ENCODE data around the gene TPRN.
A peak's percentile ranks its signal among the peaks of the same experiment; 100 is the strongest.

Gene TPRN

DNA sequence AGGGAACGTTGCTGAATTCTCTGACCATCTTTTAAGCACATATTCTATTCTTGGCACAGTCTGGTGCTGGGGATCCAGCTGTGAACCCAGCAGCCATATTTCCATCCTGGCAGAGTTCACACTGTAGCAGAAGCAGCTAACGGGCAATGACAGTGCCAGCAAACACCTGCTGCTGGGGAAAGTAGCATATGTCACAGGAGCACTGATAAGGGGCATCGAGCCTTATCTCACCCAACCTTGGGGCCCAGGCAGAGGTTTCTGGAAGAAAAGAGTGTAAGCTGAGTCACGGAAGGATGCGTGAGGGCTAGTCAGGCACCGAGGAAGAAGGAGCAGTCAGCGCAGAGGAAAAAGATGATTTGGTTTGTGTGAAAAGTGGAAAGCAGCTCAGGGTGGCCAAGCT, 6.1 kb upstream of the TPRN start:
- DNase-seq: no peak

DNA sequence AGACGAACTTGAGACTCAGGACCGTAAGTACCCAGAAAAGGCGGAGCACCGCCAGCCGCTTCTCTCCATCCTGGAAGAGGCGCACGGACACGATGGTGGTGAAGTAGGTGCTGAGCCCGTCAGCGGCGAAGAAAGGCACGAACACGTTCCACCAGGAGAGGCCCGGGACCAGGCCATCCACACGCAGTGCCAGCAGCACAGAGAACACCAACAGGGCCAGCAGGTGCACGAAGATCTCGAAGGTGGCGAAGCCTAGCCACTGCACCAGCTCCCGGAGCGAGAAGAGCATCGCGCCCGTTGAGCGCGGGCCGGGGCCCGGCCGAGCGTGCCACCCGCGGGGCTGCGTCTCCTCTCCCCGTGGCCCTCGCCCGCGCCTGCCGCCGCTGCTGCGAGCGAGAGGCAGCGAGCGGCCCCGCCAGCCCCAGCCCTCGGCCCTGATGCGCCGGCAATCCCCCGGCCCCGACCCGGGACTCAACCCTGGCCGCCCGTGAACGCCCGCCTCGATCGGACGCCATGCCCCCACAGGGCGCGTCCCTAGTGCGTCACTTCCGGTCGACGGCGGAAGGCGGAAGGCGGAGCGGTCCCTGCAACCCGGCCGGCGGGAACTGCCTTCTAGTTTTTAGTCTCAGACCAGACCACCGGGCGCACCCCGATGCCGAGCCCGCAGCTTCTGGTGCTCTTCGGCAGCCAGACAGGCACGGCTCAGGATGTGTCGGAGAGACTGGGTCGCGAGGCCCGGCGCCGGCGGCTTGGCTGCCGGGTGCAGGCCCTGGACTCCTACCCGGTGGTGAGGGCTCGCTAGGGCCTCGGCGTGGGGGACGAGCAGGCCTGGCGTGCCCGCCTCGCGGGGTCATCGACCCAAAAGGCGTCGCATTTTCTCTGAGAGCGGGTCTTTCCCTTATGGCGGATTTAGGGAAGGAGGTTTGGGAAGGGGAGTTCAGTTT, 4.9 kb upstream of the TPRN start, which contains the start of the genes NDOR1 and TMEM203:
Gene NDOR1 (plus strand): TSS at position 575 of the 944 bp plus-strand sequence. CDS start 78 bp downstream, at position 653.
Gene TMEM203 (minus strand): TSS at position 523 of the 944 bp plus-strand sequence. CDS start 234 bp downstream, at position 289.
- peak; percentile 93 to 97 (median 96) for DNase-seq

DNA sequence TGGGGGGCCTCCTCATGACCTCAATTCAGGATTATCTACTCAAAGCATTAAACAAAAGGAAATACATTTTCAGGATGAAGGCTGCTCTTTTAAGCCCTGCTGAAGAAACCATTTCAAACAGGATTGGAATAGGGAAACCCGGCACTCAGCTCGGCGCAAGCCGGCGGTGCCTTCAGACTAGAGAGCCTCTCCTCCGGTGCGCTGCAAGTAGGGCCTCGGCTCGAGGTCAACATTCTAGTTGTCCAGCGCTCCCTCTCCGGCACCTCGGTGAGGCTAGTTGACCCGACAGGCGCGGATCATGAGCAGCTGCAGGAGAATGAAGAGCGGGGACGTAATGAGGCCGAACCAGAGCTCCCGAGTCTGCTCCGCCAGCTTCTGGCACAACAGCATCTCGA, 4.2 kb upstream of the TPRN start:
- DNase-seq: no peak

DNA sequence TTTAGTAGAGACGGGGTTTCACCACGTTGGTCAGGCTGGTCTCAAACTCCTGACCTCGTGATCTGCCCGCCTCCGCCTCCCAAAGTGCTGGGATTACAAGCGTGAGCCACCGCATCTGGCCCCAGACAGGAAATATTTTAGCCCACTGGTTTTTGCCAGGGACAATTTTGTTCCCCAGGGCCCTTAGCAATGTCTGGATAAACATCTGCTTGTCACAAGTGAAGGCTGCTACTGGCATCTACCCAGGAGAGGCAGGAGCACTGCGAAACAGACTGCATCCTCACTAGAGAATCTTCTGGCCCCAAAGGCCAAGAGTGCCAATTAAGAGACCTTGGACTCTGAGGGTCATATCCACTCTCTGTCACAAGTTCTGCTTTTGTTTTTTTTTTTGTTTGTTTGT, 2.4 kb upstream of the TPRN start:
- DNase-seq: no peak

DNA sequence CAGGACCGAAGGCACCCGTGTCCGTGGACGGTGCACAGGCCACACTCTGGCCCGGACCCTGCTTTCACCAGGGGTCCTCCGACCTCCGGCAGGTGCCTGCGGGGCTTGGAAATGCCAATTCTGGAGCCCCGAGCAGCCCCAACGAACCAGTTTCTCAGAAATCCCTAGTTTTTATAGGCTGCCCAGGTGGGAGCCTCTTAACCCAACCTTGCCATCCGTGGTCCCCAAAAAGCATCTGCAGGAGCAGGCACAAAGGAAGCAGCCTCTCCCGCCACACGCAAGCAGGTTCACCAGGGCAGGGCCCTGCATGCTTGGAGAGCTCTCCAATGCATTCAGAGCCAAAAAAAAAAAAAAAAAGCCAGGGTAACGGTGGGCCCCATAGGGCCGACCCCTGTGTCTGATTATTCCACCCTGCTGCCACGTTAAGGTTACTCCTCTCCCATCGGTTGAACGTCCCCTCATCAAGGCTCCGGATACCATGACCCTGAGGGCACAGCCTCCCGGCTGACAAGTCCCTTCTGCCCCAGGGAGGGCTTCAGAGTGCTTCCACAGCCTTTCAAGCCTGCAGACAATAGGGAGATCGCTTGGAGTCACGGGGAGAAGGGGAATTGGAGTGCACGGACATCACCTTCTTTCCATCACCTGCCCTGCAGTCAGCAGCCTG, 796 bp upstream of the TPRN start:
- no peak for DNase-seq

DNA sequence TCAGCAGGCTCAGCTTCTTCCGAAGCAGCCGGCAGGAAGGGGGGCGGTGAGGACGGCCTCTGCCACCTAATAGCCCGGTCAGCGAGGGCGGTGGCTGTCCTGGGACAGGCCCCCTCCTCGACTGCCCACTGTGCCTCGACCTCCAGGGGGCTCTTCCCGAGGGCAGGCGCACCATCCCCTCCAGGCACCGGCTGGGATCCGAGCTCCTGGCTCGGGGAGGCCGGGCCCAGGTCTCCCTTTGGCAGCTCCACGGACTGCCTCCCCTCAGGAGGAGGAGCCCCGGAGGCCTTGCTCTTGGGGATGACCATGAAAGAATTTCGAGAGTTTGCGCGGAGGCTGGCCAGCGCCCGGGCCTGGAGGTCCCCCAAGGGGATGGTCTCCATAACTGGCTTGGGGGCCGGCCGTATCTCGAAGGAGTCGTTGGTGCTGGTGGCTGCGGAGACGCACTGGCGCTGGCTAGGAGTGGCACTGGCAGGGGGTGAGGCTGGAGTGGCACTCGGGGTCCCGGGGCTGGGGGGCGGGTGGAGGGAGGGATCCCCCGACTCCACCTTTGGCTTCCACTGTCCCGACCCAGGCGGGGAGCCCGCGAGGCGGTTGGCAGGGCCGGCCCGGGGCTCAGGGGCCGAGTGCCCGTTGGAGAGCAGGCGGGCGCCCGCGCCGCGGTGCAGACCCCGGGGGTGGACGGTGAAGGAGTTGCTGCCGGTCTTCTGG, 975 bp downstream of the TPRN start:
- DNase-seq: peak in 1 of 3 donors; percentile 9

DNA sequence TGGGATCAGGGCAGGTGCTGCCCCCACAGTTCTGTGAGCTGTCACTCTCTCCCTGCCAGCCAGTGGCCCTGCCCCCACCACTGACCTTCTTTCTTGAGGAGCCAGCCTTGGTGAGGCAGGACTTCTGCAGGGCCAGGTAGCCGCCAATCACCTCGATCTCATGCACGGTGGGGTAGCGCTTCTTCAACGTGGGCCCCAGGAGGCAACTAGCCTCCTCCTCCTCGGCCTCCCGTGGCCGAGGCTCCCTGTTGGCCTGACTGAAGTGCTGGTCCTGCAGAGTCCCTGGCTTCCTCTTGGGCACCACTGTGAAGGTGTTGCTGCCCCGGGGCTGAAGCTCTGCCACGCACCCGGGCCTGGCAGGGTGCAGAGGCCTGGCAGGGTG, 1.6 kb downstream of the TPRN start:
- no peak for DNase-seq

DNA sequence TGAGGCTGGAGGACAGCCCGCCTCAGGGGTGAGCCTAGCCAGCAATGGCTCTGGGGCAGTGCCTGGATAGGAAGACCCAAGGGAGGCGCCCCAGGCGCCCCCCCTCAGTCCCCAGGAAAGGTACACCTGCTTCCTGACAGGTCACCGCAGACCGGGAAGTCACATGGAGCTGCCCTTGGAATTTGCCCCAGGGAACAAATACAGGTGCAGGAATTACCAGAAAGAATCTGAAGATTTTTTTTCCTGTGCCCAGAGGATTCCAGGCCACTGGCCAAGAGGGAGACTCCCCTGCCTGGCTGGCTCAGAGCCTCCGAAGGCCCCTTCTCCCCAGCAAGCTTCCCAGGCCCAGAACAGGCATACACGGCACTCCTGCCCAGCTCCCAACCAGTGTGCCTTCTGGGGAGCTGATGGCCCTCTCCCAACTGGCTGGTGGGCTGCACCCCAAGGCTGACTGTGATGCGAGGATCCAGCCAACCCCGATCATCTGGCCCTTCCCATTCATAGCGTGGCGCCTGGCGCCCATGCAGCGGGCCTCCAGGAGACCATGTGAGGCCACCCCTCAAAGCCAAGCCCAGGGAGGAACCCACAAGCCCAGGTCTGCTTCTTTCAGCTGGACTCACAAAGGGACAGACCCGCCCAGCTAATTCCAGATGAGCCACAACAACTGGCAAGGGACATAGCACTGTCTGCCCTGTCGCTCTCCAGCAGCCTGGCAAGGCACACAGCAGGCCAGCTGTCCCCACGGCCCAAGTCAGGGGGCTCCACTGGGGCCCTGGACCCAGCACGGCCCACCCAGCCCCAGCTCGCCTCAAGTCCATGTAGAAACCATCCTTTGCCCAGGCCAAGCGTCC, 2.3 kb downstream of the TPRN start:
- no peak for DNase-seq

DNA sequence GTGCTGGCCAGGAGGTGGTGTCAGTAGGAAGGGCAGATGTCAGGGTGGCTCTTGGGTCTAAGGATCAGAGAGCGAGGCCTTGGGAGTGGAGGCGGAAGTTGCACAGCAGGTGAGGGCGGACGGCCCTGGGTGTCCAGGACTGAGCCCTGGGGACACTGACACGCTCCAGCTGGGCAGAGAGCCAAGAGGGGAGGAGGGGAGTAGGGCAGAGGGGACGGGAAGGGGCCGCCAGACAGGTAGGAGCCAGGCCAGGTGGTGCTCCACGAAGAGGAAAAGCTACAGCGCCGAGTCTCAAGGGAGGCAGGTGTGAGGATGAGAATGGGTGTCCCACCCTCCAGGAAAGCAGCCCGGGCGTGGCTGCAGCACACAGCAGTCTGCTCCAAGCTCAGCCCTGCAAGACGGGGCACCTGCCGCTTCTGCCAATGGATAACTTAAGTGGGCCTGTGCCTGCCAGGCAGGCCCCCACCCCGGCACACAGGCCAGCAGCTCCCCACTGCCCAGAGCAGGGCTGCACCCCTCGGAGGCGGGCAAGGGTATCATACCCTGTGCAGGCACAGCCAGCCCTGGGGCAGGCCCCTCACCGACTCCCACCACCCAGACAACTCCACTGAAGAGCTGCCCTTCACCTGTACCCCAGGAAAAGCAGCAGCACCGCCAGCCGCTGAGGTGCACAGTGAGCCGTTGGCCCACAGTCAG, 4.9 kb downstream of the TPRN start:
- no peak for DNase-seq

DNA sequence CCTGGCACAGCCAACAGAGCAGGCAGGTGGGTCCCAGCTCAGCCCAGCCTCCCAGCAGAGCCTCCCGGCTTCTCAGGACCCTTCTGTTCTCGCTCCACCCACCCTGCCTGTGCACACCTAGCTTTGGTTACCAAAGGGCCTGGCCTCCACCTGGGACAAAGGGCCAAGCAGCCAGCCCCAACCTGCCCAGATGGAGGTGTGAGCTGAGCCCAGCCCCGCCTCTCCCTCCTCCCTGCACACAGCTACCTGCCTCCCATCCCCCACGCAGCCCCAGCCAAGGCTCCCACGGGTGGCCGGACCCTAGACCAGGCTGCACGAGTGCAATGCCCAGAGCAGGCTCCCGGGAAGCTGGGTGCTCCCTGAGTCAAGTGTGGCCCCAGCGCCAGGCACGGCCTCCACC, 5.6 kb downstream of the TPRN start:
- DNase-seq: no peak

DNA sequence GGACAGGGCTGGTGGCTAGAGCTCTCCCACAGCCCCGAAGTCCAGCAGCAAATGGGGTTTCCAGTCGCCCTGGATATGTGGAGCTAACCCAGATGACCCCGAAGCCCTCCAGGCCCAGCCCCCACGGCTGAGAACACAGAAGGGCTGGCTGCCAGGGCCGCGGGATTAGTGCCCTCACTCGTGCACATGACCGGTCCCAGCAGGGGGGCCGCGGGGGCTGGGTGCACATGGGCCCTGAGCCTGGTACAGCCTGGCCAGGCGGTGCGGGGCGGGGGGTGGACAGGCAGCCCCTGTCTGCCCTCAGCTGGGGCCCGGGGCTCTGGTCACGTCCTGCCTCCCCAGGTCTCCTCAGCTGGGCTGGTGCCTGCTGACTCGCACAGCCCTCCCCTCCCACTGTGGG, 6.2 kb downstream of the TPRN start:
- DNase-seq: no peak

DNA sequence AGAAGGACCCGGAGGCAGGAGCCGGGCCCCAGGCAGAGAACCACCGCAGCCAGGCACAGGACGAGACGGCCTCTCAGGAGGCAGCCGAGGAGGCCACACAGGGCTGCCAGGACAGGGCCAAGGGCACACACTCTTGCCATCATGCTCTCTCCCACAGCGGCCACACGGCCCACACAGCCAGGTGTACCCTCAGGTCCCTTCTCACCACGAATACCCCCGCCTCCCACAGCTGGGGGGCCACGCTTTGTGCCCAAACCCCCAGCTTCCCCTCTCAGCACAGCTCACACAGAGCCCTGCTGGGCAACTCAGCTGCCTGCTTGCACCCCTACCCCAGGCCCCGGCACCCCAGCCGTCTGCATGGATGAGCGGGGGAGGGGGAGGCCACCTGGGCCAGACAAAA, 6.8 kb downstream of the TPRN start:
- no peak for DNase-seq

DNA sequence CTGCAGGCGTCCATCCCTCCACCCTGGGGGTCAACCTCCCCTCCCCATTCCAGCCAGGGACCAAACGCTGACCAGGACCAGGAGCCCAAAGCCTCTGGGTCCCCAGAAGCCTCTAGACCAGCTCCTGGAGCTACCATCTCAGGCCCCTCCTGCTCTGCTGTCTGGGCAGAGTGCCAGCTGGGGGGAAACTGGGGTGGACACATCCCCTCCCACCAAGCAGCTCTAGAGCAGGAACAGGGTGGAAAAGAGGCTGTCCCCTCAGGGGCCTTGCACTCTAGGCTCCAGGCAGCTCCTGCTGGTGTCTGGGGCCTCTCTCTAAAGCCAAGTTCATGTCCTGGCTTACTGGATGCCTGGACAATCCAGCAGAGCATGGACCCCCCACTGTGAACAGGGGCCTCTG, 7.7 kb downstream of the TPRN start:
- DNase-seq: no peak

DNA sequence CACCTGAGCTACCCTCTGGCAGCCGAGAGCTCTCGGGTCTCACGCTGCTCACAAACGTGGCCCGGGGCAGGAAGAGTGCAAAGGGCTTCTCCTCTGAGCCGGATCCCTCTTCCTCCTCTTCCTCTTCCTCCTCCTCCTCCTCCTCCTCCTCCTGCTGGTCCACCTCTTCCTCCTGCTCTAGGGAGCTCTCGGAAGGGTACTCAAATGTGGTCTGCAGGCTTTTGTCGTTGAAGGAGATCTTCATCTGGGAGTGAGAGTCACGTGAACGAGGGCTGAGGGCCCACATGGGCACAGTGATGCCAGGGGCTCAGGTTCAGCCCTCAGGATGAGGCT, 8.1 kb downstream of the TPRN start:
- no peak for DNase-seq

DNA sequence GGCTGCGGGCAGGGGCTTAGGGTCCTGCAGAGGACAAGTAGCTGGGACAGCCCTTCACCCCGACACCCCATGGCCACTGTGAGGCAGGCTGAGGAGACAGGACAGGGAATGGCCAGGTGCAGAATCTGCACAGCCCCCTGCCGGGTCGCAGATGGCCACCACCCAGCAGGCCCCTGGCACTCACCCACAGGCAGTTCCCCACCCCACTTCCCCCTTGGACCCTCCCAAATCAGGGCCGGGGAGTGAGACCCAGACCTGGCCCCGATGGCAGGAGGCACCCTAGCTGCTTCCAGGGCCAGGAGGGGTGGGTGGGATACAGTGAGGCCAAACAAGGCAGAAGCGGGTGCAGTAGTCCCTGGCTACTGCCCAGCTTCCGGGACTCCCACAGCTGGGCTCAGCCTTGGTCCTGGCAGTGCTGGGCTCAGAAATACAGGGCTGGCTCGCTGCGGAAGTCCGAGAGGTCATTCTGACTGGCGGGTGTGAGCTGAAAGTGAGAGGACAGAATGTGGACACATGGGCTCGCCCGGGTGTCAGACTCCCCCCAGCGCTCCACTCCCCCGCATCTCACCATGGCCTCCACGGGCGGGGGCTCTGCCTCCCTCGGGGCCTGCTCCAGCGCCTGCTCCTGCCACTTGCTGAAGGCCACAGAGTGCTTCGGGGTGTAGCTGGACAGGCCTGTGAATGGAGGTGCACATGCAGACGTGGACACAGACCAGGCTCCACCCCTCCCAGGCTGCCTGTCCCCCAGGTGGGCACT, 8.7 kb downstream of the TPRN start:
- no peak for DNase-seq

DNA sequence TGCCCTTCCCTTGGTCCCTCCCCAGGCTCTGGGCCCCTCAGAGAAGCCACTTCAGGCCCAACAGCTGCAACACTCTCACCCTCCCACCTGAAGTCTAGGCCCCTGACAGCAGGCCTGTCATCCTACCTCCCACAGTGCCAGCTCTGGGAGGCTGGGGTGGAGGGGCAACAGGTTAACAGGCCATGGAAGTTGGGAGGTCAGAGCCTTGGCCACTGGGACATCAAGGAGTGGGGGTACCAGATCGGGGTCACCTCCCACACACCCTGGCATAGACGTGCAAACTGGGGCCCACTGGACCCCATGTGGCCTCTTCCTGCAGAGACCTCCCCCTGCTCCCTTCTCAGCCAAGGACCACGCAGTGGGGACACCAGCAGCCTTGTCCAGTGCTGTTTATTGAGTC, 9.3 kb downstream of the TPRN start:
- DNase-seq: no peak

DNA sequence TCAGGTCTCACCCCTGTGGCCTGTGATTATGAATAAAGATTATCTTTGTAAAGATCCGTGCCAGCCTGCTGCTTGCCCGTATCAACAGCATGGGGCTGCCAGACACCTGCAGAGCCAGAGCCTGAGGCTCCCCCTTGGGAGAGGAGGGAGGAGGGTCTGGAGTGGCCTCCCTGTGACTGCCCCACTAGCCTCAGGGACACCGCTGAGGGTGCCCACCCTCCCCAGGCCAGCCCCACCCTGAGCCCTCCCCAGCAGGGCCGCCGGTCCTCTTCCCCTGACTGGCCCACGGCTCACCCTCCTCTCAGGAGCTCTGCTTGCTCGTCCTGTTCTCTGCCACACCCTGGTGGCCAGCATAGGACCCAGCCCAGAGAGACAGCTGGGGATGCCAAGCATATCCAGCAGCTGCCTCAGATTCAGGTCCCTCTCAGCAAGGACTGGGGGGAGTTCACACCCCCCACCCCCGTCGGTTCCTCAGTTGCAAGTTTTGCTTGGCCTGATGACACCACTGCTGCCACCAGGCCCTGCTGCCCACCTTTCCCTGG, 10.2 kb downstream of the TPRN start:
- no peak for DNase-seq

DNA sequence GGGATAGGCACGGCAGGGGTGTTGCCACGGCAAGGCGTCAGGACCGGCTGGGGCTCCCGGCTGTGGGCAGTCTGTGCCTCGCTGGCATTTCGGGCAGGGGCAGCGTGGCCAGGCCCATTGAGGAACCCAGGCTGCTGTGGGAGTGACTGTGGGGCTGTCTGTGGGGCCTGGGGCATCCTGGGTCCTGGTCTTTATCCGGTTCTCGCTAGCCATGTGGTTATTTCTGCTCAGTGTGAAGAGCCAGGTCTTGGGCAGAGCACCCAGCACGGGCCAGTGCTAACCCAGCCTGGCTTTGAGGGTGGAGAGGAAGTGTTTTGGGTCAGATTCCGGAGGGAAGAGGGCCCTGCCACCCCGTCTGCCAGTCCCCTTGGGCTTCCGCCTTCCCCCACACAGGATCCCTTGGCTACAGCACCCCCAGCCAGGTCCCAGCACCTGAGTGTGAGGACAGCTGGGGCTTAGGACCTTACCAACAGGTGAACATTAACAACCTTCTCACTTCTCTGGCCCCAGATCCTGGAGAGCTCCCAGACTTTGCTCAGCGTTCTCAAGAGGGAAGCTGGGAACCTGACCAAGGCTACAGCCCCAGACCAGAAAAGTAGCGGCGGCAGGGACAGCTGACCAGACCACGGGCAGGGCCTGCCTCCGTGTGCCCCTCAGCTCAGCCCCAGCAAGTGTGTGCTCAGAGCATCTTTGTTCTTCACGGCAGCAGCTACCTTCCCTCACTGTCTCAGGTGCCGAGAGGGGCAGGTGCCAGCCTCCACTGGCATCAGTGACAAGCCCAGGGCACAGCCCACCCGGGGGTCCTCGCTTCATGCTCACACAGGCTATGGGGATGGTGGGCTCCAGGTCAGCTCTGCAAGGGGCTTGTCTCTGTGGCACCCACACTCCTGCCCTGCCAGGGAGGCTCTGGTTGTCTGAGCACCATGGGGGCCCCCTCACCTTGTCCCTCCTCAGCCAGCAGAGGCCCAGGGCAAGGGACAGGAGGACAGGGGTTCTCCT, 10.9 kb downstream of the TPRN start:
- DNase-seq: no peak

DNA sequence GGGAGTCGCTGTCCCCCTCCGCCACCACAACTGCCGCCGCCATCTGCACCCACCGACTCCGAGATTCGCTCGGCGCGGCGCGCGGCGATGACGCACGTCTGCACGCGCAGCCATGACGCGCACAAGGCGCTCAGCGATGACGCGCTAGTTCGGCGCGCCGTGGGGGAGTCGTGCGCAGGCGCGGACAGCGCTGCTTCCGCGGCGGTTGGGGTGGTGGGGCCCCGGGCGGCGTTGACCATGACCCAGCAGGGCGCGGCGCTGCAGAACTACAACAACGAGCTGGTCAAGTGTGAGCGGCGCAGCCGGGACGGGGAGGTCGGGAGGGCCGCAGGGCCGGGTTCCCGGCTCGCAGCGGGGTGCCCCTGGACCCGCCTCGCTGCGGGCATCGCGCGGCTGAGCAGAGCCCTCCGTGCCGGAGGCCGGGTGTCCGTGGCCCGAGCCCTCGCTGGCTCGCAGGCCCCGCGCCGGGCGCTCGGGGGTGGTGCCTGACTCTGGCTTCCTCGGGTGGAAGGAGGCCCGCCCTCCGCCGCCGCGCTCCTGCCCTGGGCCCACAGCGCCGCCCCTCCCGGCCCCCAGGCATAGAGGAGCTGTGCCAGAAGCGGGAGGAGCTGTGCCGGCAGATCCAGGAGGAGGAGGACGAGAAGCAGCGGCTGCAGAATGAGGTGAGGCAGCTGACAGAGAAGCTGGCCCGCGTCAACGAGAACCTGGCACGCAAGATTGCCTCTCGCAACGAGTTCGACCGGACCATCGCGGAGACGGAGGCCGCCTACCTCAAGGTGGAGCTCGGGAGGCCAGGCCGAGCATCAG, 11.8 kb downstream of the TPRN start, which contains the start of the genes ANAPC2 and SSNA1:
Gene ANAPC2 (minus strand): TSS at position 71 of the 807 bp plus-strand sequence. CDS start 28 bp downstream, at position 43.
Gene SSNA1 (plus strand): TSS at position 187 of the 807 bp plus-strand sequence. CDS start 51 bp downstream, at position 238.
- peak; percentile 97 to 99 (median 99) for DNase-seq
